Measurements from ENCODE around the gene C22orf39. TPM values are rescaled to one million over a fixed set of nuclear protein-coding genes. Genes with fewer than 3 reads are reported as not detected.

Gene C22orf39
- total RNA-seq, 1 experiment from 2014 or later, result 26.5 TPM

DNA sequence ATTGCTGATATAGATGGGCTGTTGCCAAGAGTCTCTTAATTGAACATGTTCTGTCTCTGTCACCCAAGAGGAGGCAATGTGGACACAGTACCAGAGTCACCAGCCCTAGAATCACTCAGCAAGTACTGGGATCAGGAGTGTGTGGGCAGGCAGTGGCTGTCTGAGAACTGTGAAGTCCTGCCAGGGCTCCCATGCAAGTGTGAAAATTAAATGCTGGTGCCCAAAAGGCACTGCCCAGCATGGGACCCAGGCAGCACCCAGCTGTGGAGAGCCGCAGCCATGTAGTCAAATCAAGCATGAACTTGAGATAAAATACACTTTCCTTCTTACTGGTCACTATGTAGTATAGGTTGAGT, 35.8 kb downstream of the C22orf39 start:
- no peak overlapping the region for H3K4me3 Mint-ChIP-seq
- TF ChIP-seq, protein P1, sequence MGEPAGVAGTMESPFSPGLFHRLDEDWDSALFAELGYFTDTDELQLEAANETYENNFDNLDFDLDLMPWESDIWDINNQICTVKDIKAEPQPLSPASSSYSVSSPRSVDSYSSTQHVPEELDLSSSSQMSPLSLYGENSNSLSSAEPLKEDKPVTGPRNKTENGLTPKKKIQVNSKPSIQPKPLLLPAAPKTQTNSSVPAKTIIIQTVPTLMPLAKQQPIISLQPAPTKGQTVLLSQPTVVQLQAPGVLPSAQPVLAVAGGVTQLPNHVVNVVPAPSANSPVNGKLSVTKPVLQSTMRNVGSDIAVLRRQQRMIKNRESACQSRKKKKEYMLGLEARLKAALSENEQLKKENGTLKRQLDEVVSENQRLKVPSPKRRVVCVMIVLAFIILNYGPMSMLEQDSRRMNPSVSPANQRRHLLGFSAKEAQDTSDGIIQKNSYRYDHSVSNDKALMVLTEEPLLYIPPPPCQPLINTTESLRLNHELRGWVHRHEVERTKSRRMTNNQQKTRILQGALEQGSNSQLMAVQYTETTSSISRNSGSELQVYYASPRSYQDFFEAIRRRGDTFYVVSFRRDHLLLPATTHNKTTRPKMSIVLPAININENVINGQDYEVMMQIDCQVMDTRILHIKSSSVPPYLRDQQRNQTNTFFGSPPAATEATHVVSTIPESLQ (CRISPR knock-in tag; IDR thresholded peaks at IDR 0.05), result no peak
- TF ChIP-seq MYBL2 (CRISPR knock-in tag; IDR thresholded peaks at IDR 0.05) (no peak), IRF1 (CRISPR knock-in tag; IDR thresholded peaks at IDR 0.05) (no peak), NFE2L1 (CRISPR knock-in tag; IDR thresholded peaks at IDR 0.05) (no peak), CREB1 (CRISPR knock-in tag; IDR thresholded peaks at IDR 0.05) (no peak), FOXP1 (CRISPR knock-in tag; IDR thresholded peaks at IDR 0.05; ENCODE audit: borderline replicate concordance) (no peak), TCF7 (CRISPR knock-in tag; IDR thresholded peaks at IDR 0.05; ENCODE audit: low read depth) (no peak), GABPB1 (CRISPR knock-in tag; IDR thresholded peaks at IDR 0.05) (no peak), NR2C2 (CRISPR knock-in tag; IDR thresholded peaks at IDR 0.05) (no peak), RELA (CRISPR knock-in tag; IDR thresholded peaks at IDR 0.05; ENCODE audit: borderline replicate concordance) (no peak), JUN (CRISPR knock-in tag; IDR thresholded peaks at IDR 0.05) (no peak), EMX1 (CRISPR knock-in tag; IDR thresholded peaks at IDR 0.05) (no peak)
- TF ChIP-seq, protein P2, sequence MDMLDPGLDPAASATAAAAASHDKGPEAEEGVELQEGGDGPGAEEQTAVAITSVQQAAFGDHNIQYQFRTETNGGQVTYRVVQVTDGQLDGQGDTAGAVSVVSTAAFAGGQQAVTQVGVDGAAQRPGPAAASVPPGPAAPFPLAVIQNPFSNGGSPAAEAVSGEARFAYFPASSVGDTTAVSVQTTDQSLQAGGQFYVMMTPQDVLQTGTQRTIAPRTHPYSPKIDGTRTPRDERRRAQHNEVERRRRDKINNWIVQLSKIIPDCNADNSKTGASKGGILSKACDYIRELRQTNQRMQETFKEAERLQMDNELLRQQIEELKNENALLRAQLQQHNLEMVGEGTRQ (CRISPR knock-in tag; IDR thresholded peaks at IDR 0.05), result no peak
- TF ChIP-seq, protein P3, sequence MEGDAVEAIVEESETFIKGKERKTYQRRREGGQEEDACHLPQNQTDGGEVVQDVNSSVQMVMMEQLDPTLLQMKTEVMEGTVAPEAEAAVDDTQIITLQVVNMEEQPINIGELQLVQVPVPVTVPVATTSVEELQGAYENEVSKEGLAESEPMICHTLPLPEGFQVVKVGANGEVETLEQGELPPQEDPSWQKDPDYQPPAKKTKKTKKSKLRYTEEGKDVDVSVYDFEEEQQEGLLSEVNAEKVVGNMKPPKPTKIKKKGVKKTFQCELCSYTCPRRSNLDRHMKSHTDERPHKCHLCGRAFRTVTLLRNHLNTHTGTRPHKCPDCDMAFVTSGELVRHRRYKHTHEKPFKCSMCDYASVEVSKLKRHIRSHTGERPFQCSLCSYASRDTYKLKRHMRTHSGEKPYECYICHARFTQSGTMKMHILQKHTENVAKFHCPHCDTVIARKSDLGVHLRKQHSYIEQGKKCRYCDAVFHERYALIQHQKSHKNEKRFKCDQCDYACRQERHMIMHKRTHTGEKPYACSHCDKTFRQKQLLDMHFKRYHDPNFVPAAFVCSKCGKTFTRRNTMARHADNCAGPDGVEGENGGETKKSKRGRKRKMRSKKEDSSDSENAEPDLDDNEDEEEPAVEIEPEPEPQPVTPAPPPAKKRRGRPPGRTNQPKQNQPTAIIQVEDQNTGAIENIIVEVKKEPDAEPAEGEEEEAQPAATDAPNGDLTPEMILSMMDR (IDR thresholded peaks at IDR 0.05), result no peak
- TF ChIP-seq, protein P4, sequence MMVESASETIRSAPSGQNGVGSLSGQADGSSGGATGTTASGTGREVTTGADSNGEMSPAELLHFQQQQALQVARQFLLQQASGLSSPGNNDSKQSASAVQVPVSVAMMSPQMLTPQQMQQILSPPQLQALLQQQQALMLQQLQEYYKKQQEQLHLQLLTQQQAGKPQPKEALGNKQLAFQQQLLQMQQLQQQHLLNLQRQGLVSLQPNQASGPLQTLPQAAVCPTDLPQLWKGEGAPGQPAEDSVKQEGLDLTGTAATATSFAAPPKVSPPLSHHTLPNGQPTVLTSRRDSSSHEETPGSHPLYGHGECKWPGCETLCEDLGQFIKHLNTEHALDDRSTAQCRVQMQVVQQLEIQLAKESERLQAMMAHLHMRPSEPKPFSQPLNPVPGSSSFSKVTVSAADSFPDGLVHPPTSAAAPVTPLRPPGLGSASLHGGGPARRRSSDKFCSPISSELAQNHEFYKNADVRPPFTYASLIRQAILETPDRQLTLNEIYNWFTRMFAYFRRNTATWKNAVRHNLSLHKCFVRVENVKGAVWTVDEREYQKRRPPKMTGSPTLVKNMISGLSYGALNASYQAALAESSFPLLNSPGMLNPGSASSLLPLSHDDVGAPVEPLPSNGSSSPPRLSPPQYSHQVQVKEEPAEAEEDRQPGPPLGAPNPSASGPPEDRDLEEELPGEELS (CRISPR knock-in tag; IDR thresholded peaks at IDR 0.05), result no peak
- TF ChIP-seq, protein P5, sequence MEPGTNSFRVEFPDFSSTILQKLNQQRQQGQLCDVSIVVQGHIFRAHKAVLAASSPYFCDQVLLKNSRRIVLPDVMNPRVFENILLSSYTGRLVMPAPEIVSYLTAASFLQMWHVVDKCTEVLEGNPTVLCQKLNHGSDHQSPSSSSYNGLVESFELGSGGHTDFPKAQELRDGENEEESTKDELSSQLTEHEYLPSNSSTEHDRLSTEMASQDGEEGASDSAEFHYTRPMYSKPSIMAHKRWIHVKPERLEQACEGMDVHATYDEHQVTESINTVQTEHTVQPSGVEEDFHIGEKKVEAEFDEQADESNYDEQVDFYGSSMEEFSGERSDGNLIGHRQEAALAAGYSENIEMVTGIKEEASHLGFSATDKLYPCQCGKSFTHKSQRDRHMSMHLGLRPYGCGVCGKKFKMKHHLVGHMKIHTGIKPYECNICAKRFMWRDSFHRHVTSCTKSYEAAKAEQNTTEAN (CRISPR knock-in tag; IDR thresholded peaks at IDR 0.05), result no peak
- ATAC-seq, result no peak
- peaks cover 14% of the 10 kb centered on the region; the same call in 1 of the 2 replicates for H3K4me1 Mint-ChIP-seq
- ChIA-PET POLR2A (no interaction called here), CTCF (interaction anchor here (0.6 kb wide), 1 partner anchor 340 kb away, joined by 4 read pairs; no protein-coding TSS in a partner anchor)
- DNase-seq (ENCODE audit: low spot score), result no peak
- H3K9me3 Mint-ChIP-seq, result no peaks in the 10 kb centered on the region
- peak overlapping the region; percentile 65; the same call in 1 of the 2 replicates for H3K27ac Mint-ChIP-seq
- H3K27me3 Mint-ChIP-seq (ENCODE audit: low read depth), result no peaks in the 10 kb centered on the region
- peaks cover 24% of the 10 kb centered on the region for H3K36me3 Mint-ChIP-seq
